Measurements from ENCODE around the gene CDKL5.

Gene CDKL5

DNA sequence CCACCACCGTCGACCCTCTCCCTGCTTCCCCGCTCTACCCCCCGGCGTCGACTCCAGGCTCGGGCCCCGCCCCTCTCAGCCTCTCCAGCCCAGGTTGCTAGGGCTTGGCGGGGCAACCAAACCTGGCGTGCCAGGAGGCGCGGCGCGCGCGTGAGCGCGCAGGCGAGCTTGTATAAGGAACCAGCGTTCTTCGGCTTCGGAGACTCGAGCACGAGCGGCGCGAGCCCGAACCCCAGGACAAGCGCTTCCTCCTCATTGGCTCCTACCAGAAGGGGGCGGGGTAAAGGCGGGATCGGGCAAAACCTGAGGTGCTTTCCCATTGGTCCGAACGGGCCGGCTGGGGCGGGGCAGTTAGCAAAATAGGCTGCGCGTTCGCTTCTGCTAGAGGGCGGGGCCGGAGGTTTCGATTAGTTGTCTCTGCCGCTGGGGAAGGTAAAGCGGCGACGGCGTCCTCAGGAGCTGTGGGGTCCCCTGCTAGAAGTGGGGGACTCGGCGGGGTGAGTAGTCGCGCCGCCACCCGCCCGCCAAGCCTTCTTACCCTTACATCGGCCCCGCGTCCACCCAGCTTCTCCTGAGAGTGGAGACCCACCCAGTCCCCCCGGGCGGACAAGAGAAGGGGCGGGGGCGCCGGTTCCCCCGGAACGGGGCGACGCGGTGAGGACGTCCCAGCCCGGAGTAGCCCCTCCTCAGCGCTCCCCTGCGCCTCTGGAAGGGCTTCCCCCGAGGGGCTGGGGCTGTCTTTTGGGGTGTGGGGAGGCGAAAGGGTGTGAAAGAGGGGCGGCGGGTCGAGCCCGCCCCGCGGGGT lies at the start of gene CDKL5:
CDKL5 (plus strand) TSS at position 410 of the 805 bp plus-strand sequence. CDS start 81,489 bp downstream, outside the sequence.
- peak within 1 kb of the TSS; percentile 79 for H3K27ac Mint-ChIP-seq
- peak within 1 kb of the TSS; percentile 84 for H3K4me3 Mint-ChIP-seq
- peaks cover 4% of the 10 kb centered on the region for H3K27me3 Mint-ChIP-seq
- H3K9me3 Mint-ChIP-seq: no peaks in the 10 kb centered on the region
- H3K4me1 Mint-ChIP-seq (ENCODE audit: low read depth): peaks cover 7% of the 10 kb centered on the region
- intact Hi-C loops (cut with micrococcal nuclease): loop anchor here (5.0 to 10.0 kb wide), 4 partner anchors 262 to 1711 kb away; partner anchors contain the start of genes CTPS2, PDHA1, PHKA2 and SYAP1
- H3K36me3 Mint-ChIP-seq (ENCODE audit: low read depth): no peaks in the 10 kb centered on the region

DNA sequence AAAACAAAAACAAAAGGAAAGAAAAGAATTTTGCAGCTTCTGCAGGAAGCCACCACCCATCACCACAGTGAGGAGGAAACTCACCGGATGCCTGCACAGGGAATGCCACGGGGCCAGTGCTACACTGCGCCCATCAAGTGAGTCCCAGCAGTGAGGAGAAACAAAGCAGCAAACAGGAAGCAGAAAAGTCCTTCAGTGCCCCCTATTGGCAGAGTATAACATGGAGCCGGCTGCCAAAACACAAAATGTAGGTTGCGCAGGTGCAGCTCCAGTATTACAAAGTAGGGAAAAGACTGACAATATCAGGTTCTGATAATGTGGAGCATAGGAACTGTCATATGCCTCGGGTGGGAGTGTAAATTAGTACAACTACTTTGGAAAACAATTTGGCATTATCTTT lies 47.6 kb upstream of the CDKL5 start:
- H3K27ac Mint-ChIP-seq: no peak overlapping the region
- H3K4me3 Mint-ChIP-seq: no peak overlapping the region
- intact Hi-C loops (cut with micrococcal nuclease): loop anchor here (2.0 to 5.0 kb wide), 2 partner anchors 430 to 589 kb away; no protein-coding TSS in a partner anchor
- H3K36me3 Mint-ChIP-seq (ENCODE audit: low read depth): no peaks in the 10 kb centered on the region
- H3K27me3 Mint-ChIP-seq: peaks cover 4% of the 10 kb centered on the region
- no peaks in the 10 kb centered on the region for H3K9me3 Mint-ChIP-seq
- H3K4me1 Mint-ChIP-seq (ENCODE audit: low read depth): no peaks in the 10 kb centered on the region

DNA sequence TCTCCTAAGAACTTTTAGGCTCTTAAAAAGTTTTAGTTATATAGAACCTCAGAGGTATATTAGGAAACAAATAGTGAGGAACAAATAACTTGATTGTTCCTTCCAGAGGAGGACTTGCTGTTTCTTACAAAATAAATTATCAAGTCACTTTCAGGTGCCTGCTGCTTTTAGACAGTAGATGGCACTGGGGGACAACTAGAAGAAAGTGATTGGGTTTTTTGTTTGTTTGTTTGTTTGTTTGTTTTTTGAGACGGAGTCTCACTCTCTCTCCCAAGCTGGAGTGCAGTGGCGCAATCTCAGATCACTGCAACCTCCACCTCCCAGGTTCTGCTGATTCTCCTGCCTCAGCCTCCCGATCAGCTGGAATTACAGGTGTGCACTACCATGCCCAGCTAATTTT lies 35.4 kb upstream of the CDKL5 start:
- intact Hi-C loops (cut with micrococcal nuclease): no loop called here
- no peaks in the 10 kb centered on the region for H3K27me3 Mint-ChIP-seq
- H3K4me1 Mint-ChIP-seq (ENCODE audit: low read depth): no peaks in the 10 kb centered on the region
- no peak overlapping the region for H3K27ac Mint-ChIP-seq
- H3K9me3 Mint-ChIP-seq: no peaks in the 10 kb centered on the region
- H3K36me3 Mint-ChIP-seq (ENCODE audit: low read depth): no peaks in the 10 kb centered on the region
- H3K4me3 Mint-ChIP-seq: no peak overlapping the region

DNA sequence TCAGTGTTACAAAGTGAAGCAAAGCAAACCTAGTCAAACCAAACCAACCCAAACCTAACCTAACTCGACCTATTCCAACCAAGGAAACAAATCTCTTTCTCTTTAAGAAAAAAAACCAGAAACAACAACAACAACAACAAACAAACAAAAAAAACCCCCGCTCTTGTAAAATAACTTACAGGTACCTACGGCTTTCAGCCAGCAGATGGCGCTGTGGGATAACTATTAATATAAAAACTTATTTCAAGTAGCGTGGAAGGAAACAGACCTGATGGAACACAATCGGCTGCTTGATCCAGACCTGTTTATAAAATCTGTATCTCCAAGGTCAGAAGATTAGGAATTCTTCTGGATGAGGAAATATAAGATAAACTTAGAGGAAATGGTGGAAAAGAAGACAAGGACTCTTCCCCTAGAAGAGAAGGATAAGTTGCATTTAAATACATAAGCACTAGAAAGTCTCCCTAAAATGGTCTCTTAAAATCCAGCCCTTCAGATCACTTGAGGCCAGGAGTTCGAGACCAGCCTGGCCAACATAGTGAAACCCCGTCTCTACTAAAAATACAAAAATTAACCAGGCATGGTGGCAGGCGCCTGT lies 34.4 kb upstream of the CDKL5 start:
- Mint-ChIP-seq H3K36me3 (ENCODE audit: low read depth) (no peaks in the 10 kb centered on the region), H3K4me3 (no peak overlapping the region), H3K9me3 (no peaks in the 10 kb centered on the region), H3K27ac (no peak overlapping the region), H3K4me1 (ENCODE audit: low read depth) (no peaks in the 10 kb centered on the region), H3K27me3 (no peaks in the 10 kb centered on the region)
- intact Hi-C loops (cut with micrococcal nuclease): loop anchor here (1.0 kb wide), 1 partner anchor 943 kb away; no protein-coding TSS in a partner anchor

DNA sequence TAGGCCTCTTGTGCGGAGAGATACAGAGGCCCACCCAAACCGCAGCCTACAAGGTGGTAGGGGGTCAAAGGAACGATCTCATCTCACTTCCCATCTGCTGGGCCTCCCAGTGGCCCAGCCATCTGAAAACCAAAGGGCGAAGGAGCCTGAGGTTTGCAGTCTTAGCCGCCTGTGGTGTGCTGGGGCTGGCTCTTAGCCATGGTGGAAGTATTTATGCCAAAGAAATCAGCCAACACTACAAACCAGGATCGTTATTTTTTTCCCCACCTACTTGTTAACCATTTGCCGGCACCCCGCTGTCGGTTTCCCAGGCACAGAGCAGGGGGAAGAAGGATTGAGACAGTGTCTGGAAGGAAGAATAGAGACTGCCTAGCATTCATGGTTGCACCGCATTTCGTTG lies 30.9 kb upstream of the CDKL5 start:
- Mint-ChIP-seq H3K9me3 (no peaks in the 10 kb centered on the region), H3K27ac (no peak overlapping the region), H3K4me1 (ENCODE audit: low read depth) (no peaks in the 10 kb centered on the region), H3K36me3 (ENCODE audit: low read depth) (no peaks in the 10 kb centered on the region), H3K27me3 (no peaks in the 10 kb centered on the region), H3K4me3 (no peak overlapping the region)
- intact Hi-C loops (cut with micrococcal nuclease): no loop called here

DNA sequence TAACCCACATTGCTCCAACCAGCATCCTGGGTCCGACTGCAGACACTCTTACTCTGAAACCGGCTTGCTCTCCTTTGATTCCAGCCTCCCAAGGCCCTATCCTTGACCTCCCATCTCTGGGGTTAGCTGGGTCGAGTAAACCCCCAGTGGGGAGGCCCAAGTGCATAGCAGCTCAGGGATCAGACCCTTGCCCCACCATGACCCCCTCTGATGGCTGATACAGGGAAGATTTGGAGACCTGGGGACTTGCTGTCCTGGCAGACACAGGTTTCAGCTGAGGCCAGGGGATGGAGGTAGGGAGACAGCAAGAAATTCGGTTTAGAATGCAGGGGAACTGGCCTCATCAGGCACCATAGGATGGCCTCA lies 23.6 kb upstream of the CDKL5 start:
- no peaks in the 10 kb centered on the region for H3K4me1 Mint-ChIP-seq (ENCODE audit: low read depth)
- H3K4me3 Mint-ChIP-seq: no peak overlapping the region
- no peak overlapping the region for H3K27ac Mint-ChIP-seq
- no peaks in the 10 kb centered on the region for H3K36me3 Mint-ChIP-seq (ENCODE audit: low read depth)
- intact Hi-C loops (cut with micrococcal nuclease): no loop called here
- H3K27me3 Mint-ChIP-seq: no peaks in the 10 kb centered on the region
- no peaks in the 10 kb centered on the region for H3K9me3 Mint-ChIP-seq

DNA sequence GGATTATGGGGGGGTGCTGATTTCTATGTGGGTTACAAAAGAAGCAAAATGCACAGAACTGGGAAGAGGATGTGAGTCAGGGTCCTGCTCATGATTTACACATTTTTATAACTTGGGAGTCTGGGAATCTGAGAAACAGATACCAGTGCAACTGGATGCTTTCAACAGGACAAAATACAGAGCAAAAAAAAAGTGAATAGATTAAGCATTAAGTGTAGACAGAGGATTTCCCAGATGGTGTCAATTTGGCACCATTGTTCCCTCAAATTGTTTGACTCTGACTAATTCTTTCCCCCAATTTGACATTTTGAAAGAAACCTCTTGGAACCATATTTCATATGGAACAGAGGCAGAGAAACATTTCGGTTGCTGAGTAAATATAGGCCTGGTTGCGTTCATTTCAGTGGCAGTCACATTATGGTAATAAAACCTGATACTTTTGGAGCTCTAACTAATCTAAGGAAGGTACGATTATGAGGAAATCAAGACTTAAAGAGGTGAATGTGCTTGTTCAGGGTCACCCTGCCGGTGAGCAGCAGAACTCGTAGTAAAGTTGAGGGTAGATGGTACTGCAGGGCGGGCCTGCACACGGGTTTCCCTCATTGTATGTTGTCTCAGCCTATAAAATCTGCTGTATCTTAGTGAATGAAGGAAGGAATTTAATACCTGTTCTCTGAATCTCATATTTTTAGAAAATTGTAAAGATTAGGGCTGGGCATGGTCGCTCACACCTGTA lies 18.7 kb upstream of the CDKL5 start:
- H3K36me3 Mint-ChIP-seq (ENCODE audit: low read depth): no peaks in the 10 kb centered on the region
- no peak overlapping the region for H3K27ac Mint-ChIP-seq
- intact Hi-C loops (cut with micrococcal nuclease): no loop called here
- no peaks in the 10 kb centered on the region for H3K9me3 Mint-ChIP-seq
- H3K4me3 Mint-ChIP-seq: no peak overlapping the region
- no peaks in the 10 kb centered on the region for H3K27me3 Mint-ChIP-seq
- no peaks in the 10 kb centered on the region for H3K4me1 Mint-ChIP-seq (ENCODE audit: low read depth)

DNA sequence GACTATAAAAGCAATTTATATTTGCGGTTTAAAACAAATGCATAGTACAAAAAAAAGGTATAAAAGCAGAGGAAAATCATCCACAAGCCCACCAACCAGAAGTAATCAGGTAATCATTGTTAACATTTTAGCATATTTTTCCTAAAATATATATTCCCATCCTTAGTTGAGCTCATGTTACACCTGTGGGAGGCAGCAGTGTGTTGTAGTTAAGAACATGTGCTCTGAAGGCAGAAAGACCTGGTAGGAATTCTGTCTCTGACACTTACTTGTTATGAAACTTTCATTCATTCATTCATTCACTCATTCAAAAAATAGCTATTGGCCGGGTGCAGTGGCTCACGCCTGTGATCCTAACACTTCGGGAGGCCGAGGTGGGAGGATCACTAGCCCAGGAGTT lies 15.4 kb upstream of the CDKL5 start:
- no peaks in the 10 kb centered on the region for H3K36me3 Mint-ChIP-seq (ENCODE audit: low read depth)
- no peaks in the 10 kb centered on the region for H3K4me1 Mint-ChIP-seq (ENCODE audit: low read depth)
- H3K27me3 Mint-ChIP-seq: no peaks in the 10 kb centered on the region
- no peaks in the 10 kb centered on the region for H3K9me3 Mint-ChIP-seq
- intact Hi-C loops (cut with micrococcal nuclease): no loop called here
- no peak overlapping the region for H3K4me3 Mint-ChIP-seq
- H3K27ac Mint-ChIP-seq: no peak overlapping the region

DNA sequence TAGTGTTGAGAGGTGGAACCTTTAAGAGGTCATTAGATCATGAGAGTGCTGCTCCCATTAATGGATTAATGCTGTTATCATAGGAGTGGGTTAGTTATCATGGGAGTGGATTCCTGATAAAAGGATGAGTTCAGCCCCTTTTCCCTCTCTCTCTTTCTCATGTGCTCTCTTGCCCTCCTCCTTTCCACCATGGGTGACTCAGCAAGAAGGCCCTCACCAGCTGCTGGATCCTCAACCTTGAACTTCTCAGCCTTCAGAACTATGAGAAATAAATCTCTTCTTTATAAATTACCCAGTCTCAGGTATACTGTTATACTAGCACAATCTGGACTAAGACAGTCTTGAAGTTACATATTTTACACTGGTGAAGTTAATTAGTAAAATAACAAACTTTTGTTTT lies 10.0 kb upstream of the CDKL5 start:
- Mint-ChIP-seq H3K4me1 (ENCODE audit: low read depth) (no peaks in the 10 kb centered on the region), H3K4me3 (no peak overlapping the region), H3K36me3 (ENCODE audit: low read depth) (no peaks in the 10 kb centered on the region)

DNA sequence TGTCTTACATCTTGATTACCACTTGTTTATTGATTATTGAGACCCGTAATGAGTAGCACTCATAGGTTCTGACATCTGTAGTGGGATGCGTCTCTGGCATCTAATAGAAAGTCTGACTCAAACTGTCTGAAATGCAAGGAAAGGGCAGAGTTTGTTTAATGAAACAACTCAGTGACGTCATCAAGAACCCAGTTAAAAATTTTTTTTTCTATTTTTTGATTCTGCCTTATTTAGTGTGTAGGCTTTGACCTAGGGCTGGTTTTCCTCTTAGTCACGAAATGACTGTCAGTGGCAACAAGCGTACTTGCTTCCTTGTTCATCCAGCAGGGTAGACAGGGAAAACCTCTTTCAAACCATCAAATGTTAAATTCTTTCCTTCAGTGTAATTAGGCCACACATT lies 3.1 kb upstream of the CDKL5 start:
- no peaks in the 10 kb centered on the region for H3K36me3 Mint-ChIP-seq (ENCODE audit: low read depth)
- intact Hi-C loops (cut with micrococcal nuclease): loop anchor here (10.0 kb wide), 3 partner anchors 562 to 1708 kb away; partner anchors contain the start of genes CTPS2, PDHA1, PHKA2 and SYAP1
- no peak overlapping the region for H3K27ac Mint-ChIP-seq
- H3K4me1 Mint-ChIP-seq (ENCODE audit: low read depth): peaks cover 7% of the 10 kb centered on the region
- H3K9me3 Mint-ChIP-seq: no peaks in the 10 kb centered on the region
- H3K4me3 Mint-ChIP-seq: no peak overlapping the region
- peaks cover 4% of the 10 kb centered on the region for H3K27me3 Mint-ChIP-seq

More for the DNA sequence above, 10.0 kb upstream of the CDKL5 start:
- intact Hi-C loops (cut with micrococcal nuclease): no loop called here
- no peaks in the 10 kb centered on the region for H3K27me3 Mint-ChIP-seq
- H3K27ac Mint-ChIP-seq: no peak overlapping the region
- no peaks in the 10 kb centered on the region for H3K9me3 Mint-ChIP-seq

DNA sequence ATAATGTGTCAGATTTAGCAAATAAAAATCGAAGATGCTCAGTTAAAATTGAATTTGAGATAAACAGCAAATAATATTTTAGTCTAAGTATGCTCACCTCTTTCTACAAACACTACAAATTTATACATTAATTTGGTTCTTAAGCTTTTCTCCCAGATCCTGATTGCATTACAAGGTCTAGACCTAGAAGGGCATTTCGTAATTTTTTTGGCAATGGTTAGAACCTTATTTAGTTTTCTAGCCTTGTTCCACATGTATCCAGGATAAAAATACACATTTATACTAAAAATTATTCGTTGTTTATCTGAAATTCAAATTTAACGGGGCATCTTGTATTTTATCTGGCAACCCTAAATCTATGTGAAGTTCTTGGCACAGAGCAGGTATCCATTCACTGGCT lies 2.5 kb upstream of the CDKL5 start:
- no peaks in the 10 kb centered on the region for H3K36me3 Mint-ChIP-seq (ENCODE audit: low read depth)
- intact Hi-C loops (cut with micrococcal nuclease): loop anchor here (10.0 kb wide), 3 partner anchors 562 to 1708 kb away; partner anchors contain the start of genes CTPS2, PDHA1, PHKA2 and SYAP1
- no peak overlapping the region for H3K4me3 Mint-ChIP-seq
- H3K9me3 Mint-ChIP-seq: no peaks in the 10 kb centered on the region
- no peak overlapping the region for H3K27ac Mint-ChIP-seq
- H3K27me3 Mint-ChIP-seq: peaks cover 4% of the 10 kb centered on the region
- peaks cover 7% of the 10 kb centered on the region for H3K4me1 Mint-ChIP-seq (ENCODE audit: low read depth)

DNA sequence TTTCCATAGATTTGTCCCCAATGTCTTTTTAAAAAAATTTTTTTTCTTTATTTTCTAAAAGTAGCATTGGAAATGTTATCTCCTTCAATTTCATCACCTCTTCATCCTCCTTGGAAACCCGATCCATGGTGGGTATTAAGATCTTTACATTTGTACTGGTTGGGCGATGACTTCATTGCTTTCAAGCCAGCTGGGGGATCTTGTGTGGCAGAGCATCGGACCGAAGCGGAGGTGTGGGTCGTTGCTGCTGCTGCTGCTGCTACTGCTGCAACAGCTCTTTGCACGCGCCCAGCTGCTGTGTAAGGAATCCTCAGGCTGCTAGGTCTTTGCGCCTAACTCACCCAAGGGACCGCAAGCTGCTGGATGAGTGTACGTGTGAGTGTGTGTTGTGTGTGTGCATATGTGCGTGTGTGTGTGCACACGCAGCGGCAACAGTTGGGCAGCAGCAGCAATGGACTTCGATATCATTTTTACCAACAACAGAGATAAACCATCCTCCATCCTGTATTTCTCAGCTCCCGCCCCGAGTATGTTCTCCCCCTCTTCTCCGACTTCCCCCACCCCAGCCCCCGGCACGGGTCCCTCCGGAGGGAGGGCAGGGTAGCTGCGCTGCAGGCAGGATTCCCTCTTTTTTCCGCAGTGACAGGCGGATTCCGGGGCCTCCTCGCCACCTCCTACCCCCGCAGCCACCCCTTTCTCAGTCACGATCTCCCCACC lies 768 bp upstream of the CDKL5 start:
- Mint-ChIP-seq H3K4me3 (peak overlapping the region; percentile 84), H3K4me1 (ENCODE audit: low read depth) (peaks cover 7% of the 10 kb centered on the region), H3K27ac (peak overlapping the region; percentile 79), H3K9me3 (no peaks in the 10 kb centered on the region), H3K27me3 (peaks cover 4% of the 10 kb centered on the region), H3K36me3 (ENCODE audit: low read depth) (no peaks in the 10 kb centered on the region)
- intact Hi-C loops (cut with micrococcal nuclease): loop anchor here (5.0 to 10.0 kb wide), 4 partner anchors 263 to 1710 kb away; partner anchors contain the start of genes CTPS2, PDHA1, PHKA2 and SYAP1

DNA sequence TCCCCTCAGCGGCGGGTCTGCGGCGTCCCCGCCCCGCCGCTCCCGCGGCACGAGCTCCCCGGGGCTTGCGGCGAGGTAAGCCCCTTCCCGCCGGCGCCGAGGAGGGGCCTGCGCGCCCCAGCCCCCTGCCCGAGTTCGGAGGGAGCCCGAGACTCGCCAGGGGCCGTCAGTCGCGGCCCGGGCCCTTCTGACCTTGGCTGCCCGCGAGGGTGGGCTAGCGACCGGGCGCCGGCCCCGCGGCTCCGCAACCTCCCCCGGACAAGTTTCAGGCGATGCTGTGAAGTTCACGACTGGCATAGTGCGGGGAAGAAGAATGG lies 554 bp downstream of the CDKL5 start:
- peaks cover 4% of the 10 kb centered on the region for H3K27me3 Mint-ChIP-seq
- H3K9me3 Mint-ChIP-seq: no peaks in the 10 kb centered on the region
- H3K36me3 Mint-ChIP-seq (ENCODE audit: low read depth): no peaks in the 10 kb centered on the region
- peaks cover 7% of the 10 kb centered on the region for H3K4me1 Mint-ChIP-seq (ENCODE audit: low read depth)
- peak overlapping the region; percentile 79 for H3K27ac Mint-ChIP-seq
- H3K4me3 Mint-ChIP-seq: peak overlapping the region; percentile 84
- intact Hi-C loops (cut with micrococcal nuclease): loop anchor here (5.0 to 10.0 kb wide), 4 partner anchors 261 to 1711 kb away; partner anchors contain the start of genes CTPS2, PDHA1, PHKA2 and SYAP1
